HCT116 (cell line): ENCODE measurements around the gene DAGLA. TPM values are rescaled to one million over a fixed set of nuclear protein-coding genes. Genes with fewer than 3 reads are reported as not detected.

ENCODE experiments used
- ATAC-seq: fragments of 200-7000 bp; cut with Tn5 transposase; 2 replicates; pipeline ENCODE4 v1.9.1; 2020; ENCODE audit warnings: mild to moderate bottlenecking, moderate library complexity
- BruUV-seq: library from RNA; stranded (reverse); fragments of 400-500 nt; replicated peaks from 2 replicates; lab custom pipeline; 2021; lab: Mats Ljungman, UMichigan
- CTCF ChIA-PET: fragments of 300-600 bp; sonication (Branson Sonifier 250); formaldehyde crosslinking; loops from one replicate; lab custom pipeline; 2021; ENCODE audit warnings: antibody characterized with exemption; lab: Charles Lee
- POLR2A ChIA-PET: fragments of 300-600, 350-600 bp; sonication (Branson Sonifier 250); formaldehyde crosslinking; loops from one replicate; lab custom pipeline; 2021; ENCODE audit warnings: antibody characterized with exemption; lab: Charles Lee
- RAD21 ChIA-PET, 2 experiments: fragments of 300-600 bp; sonication (Branson Sonifier 250); formaldehyde crosslinking; loops; one replicate each; lab custom pipeline; 2023; ENCODE audit warnings: low total read pairs in 2 of 2; ENCODE audit not compliant: uncharacterized antibody in 2 of 2, unreplicated experiment in 2 of 2, low non-redundant PET in 1 of 2; lab: Charles Lee
- DNase-seq: peaks from one replicate; pipeline ENCODE4 v3.0.0-alpha.2; 2010; ENCODE audit warnings: low read depth, low spot score
- H2AFZ ChIP-seq: fragments of 200-600 bp; shearing (Covaris generic), sonication (generic); 2 replicates; pipeline ENCODE4 v1.6.1; 2017; ENCODE audit warnings: low read depth, mixed run types, mixed read lengths, antibody characterized with exemption, low read length; ENCODE audit not compliant: poor library complexity, severe bottlenecking
- H3K27ac ChIP-seq: 2 replicates; pipeline ENCODE4 v1.5.1; 2012; ENCODE audit warnings: low read depth, low read length
- H3K27me3 ChIP-seq: fragments of 200-600 bp; sonication (generic); 2 replicates; pipeline ENCODE4 v1.6.1; 2016; ENCODE audit warnings: mixed run types, low read length, mixed read lengths; ENCODE audit not compliant: insufficient read depth
- H3K36me3 ChIP-seq, 2 experiments: fragments of 200-500 bp in 1 of 2; fragments of 200-600 bp in 1 of 2; sonication (Bioruptor generic) in 1 of 2; sonication (generic) in 1 of 2; 2 replicates each; pipeline versions ENCODE4 v1.5.1 to v1.6.1; 2014 to 2016; ENCODE audit warnings: low read length in 2 of 2, inconsistent platforms in 1 of 2, mixed read lengths in 1 of 2, mixed run types in 1 of 2; ENCODE audit not compliant: insufficient read depth in 2 of 2, control insufficient read depth in 1 of 2
- H3K4me1 ChIP-seq, 2 experiments: fragments of 200-600 bp in 1 of 2; sonication (generic) in 1 of 2; 2 replicates each; pipeline versions ENCODE4 v1.5.1 to v1.6.1; 2012 to 2017; ENCODE audit warnings: low read length in 2 of 2, inconsistent platforms in 1 of 2, mild to moderate bottlenecking in 1 of 2, mixed read lengths in 1 of 2, mixed run types in 1 of 2, moderate library complexity in 1 of 2; ENCODE audit not compliant: insufficient read depth in 2 of 2, control insufficient read depth in 1 of 2
- H3K4me2 ChIP-seq: fragments of 200-600 bp; sonication (generic); 2 replicates; pipeline ENCODE4 v1.6.1; 2017; ENCODE audit warnings: mixed run types, low read length, mixed read lengths
- H3K4me3 ChIP-seq, 2 experiments: fragments of 200-600 bp in 1 of 2; sonication (generic) in 1 of 2; replicated peaks in 1 of 2; 2 replicates each; pipeline ENCODE4 v1.5.1; 2011 to 2016; ENCODE audit warnings: low read length in 2 of 2, control low read depth in 1 of 2, low read depth in 1 of 2, mild to moderate bottlenecking in 1 of 2, mixed read lengths in 1 of 2, mixed run types in 1 of 2
- H3K79me2 ChIP-seq: fragments of 200-600 bp; sonication (generic); 2 replicates; pipeline ENCODE4 v1.6.1; 2017; ENCODE audit warnings: mild to moderate bottlenecking, mixed run types, low read length, moderate library complexity, mixed read lengths; ENCODE audit not compliant: insufficient read depth
- H3K9ac ChIP-seq: fragments of 200-600 bp; sonication (generic); 2 replicates; pipeline ENCODE4 v1.6.1; 2016; ENCODE audit warnings: low read length, mixed read lengths
- H3K9me2 ChIP-seq: fragments of 200-600 bp; sonication (generic), shearing (Covaris generic); 2 replicates; pipeline ENCODE4 v1.6.1; 2017; ENCODE audit warnings: mixed run types, mild to moderate bottlenecking, moderate library complexity; ENCODE audit not compliant: insufficient read depth
- H3K9me3 ChIP-seq, 2 experiments: fragments of 200-500 bp in 1 of 2; fragments of 200-600 bp in 1 of 2; sonication (Bioruptor generic) in 1 of 2; sonication (generic) in 1 of 2; 2 replicates each; pipeline ENCODE4 v1.6.1; 2014 to 2017; ENCODE audit warnings: low read length in 2 of 2, mixed read lengths in 2 of 2, inconsistent platforms in 1 of 2, low read depth in 1 of 2, mild to moderate bottlenecking in 1 of 2, mixed run types in 1 of 2, moderate library complexity in 1 of 2; ENCODE audit not compliant: control insufficient read depth in 1 of 2, insufficient read depth in 1 of 2
- H4K20me1 ChIP-seq: fragments of 200-600 bp; sonication (generic), shearing (Covaris generic); 2 replicates; pipeline ENCODE4 v1.6.1; 2017; ENCODE audit warnings: mixed run types, mild to moderate bottlenecking, moderate library complexity; ENCODE audit not compliant: insufficient read depth
- ATF3 ChIP-seq: IDR thresholded peaks from 2 replicates; pipeline ENCODE4 v1.6.1; 2012
- REST ChIP-seq: IDR thresholded peaks from 2 replicates; pipeline ENCODE4 v1.6.1; 2012; ENCODE audit warnings: low read depth
- intact Hi-C: fragments of 100-400 bp; cut with micrococcal nuclease; formaldehyde crosslinking; loops from 2 replicates; pipeline ENCODE4 v1.10.0; 2022
- total RNA-seq: library from RNA; stranded (reverse); gene quantifications from one replicate; pipeline ENCODE4 v1.2.1, GENCODE V29; 2021; ENCODE audit not compliant: unreplicated experiment

The DAGLA gene
- total RNA-seq, 1 experiment from 2014 or later: 2.7 TPM

GRCh38 chr11:61682906-61683675 is 2.9 kb downstream of the DAGLA start:
- H3K4me1 ChIP-seq: peaks cover 3 to 11% of the 10 kb centered on the region in 2 experiments; a peak in 2 of 4 replicates
- H3K9me2 ChIP-seq: no peaks in the 10 kb centered on the region
- no peaks in the 10 kb centered on the region for H3K27me3 ChIP-seq
- ChIA-PET POLR2A (no interaction called here), RAD21 (no interaction called here), CTCF (no interaction called here)
- H3K27ac ChIP-seq: no peak overlapping the region
- TF ChIP-seq ATF3 (no peak), REST (no peak)
- no peaks in the 10 kb centered on the region for H3K79me2 ChIP-seq
- no peak for ATAC-seq
- no TSS peak for BruUV-seq
- intact Hi-C loops: no loop called here
- no peak for DNase-seq
- no peak overlapping the region for H3K9ac ChIP-seq
- H3K9me3 ChIP-seq: no peaks in the 10 kb centered on the region
- no peak overlapping the region for H3K4me3 ChIP-seq
- H3K4me2 ChIP-seq: no peak overlapping the region
- H3K36me3 ChIP-seq: no peaks in the 10 kb centered on the region
- H4K20me1 ChIP-seq: no peaks in the 10 kb centered on the region
- H2AFZ ChIP-seq: no peak overlapping the region
